HG02970 (cell line): ENCODE results near the gene MKLN1.
"Not testable (repeated sequence)": the region's sequence is repeated elsewhere in the genome, so short reads cannot be mapped to it uniquely, and the experiment has no call there.

ENCODE experiments used
- ATAC-seq: cut with Tn5 transposase; IDR thresholded peaks from one replicate; pipeline ENCODE4 v1.9.1; 2021; ENCODE audit warnings: mild to moderate bottlenecking, moderate library complexity, moderate number of reproducible peaks; ENCODE audit not compliant: unreplicated experiment, low FRiP score

MKLN1 gene

GRCh38 chr7:131511774-131512535 is 184.3 kb downstream of the MKLN1 start:
- ATAC-seq, result no peak

- ATAC-seq, result no peak
Observed at GRCh38 chr7:131513245-131514061, 185.8 kb downstream of the MKLN1 start.

- ATAC-seq, result not testable (repeated sequence)
Observed at GRCh38 chr7:131515471-131515870, 187.8 kb downstream of the MKLN1 start.

- no peak for ATAC-seq
Observed at GRCh38 chr7:131517218-131517923, 189.7 kb downstream of the MKLN1 start.

- ATAC-seq, result no peak
Observed at GRCh38 chr7:131518626-131519025, 190.9 kb downstream of the MKLN1 start.

GRCh38 chr7:131521651-131522163 is 194.0 kb downstream of the MKLN1 start:
- no peak for ATAC-seq

- ATAC-seq, result no peak
Observed at GRCh38 chr7:131522325-131522930, 194.8 kb downstream of the MKLN1 start.

- ATAC-seq, result no peak
Observed at GRCh38 chr7:131524115-131524514, 196.4 kb downstream of the MKLN1 start.

- ATAC-seq, result no peak
Observed at GRCh38 chr7:131524703-131525102, 197.0 kb downstream of the MKLN1 start.

GRCh38 chr7:131525820-131526219 is 198.1 kb downstream of the MKLN1 start:
- ATAC-seq, result no peak

- no peak for ATAC-seq
Observed at GRCh38 chr7:131527456-131527855, 199.8 kb downstream of the MKLN1 start.

GRCh38 chr7:131529179-131529578 is 201.5 kb downstream of the MKLN1 start:
- no peak for ATAC-seq

GRCh38 chr7:131529617-131530016 is 201.9 kb downstream of the MKLN1 start:
- no peak for ATAC-seq

- no peak for ATAC-seq
Observed at GRCh38 chr7:131530137-131530536, 202.5 kb downstream of the MKLN1 start.

GRCh38 chr7:131532570-131533091 is 205.0 kb downstream of the MKLN1 start:
- no peak for ATAC-seq

GRCh38 chr7:131533151-131533559 is 205.5 kb downstream of the MKLN1 start:
- ATAC-seq, result no peak

GRCh38 chr7:131533566-131534561 is 206.2 kb downstream of the MKLN1 start:
- no peak for ATAC-seq

- no peak for ATAC-seq
Observed at GRCh38 chr7:131536361-131536849, 208.7 kb downstream of the MKLN1 start.

- ATAC-seq, result no peak
Observed at GRCh38 chr7:131537571-131537978, 209.9 kb downstream of the MKLN1 start.
